Measurements from ENCODE around the gene SCN3A. TPM values are rescaled to one million over a fixed set of nuclear protein-coding genes. Genes with fewer than 3 reads are reported as not detected.

The SCN3A gene
- total and polyA plus RNA-seq, 2 donors (not counting 3 experiments of a cell fraction or from before 2014, with no cell fraction given): not detected

DNA sequence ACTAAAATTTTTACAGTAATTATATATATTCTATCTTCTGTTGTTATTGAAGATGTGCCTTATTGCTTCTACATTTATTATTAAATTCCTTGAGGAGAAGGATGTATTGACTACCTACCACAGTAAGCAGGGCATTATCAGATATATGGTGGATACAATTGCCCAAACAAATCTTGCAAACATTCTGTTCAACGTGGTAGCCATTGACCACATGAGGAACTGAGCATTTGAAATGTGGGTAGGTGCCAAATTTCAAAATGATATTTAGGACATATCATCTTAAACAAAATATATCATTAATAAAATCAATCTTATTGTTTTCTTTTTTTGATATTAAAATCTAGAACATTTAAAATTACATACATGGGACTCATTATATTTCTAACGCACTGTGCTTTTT is 11.1 kb downstream of the SCN3A start:
- FAIRE-seq (no peak), DNase-seq (ENCODE audit: low read depth, low spot score) (no peak)
- H3K36me3 ChIP-seq (ENCODE audit: control insufficient read depth in 2 of 2, extremely low read depth in 1 of 2, insufficient read depth in 2 of 2, low read length in 2 of 2): no peaks in the 10 kb centered on the region
- dilution Hi-C loops (cut with MboI; ENCODE audit: extremely low pct_ligation_motif_present, low sequenced_read_pairs) (no loop called here), intact Hi-C loops (cut with micrococcal nuclease) (no loop called here)
- peaks cover 3 to 4% of the 10 kb centered on the region in 2 experiments for H3K27me3 ChIP-seq (ENCODE audit: control insufficient read depth in 2 of 2, insufficient read depth in 2 of 2, low read length in 2 of 2)
- no peak overlapping the region for H3K9ac ChIP-seq (replicated peaks; ENCODE audit: extremely low read depth, insufficient read depth, low read length)
- no peak overlapping the region for H3K4me2 ChIP-seq (ENCODE audit: insufficient read depth, low read length)
- H3K27ac ChIP-seq (ENCODE audit: insufficient read depth, low read depth, low read length): no peak overlapping the region
- no peaks in the 10 kb centered on the region for H3K4me1 ChIP-seq (ENCODE audit: control insufficient read depth, extremely low read depth, insufficient read depth, low read length)
- ChIA-PET CTCF (no interaction called here), POLR2A (no interaction called here)
- H3K9me3 ChIP-seq (replicated peaks; ENCODE audit: control insufficient read depth, insufficient read depth, low read length): no peaks in the 10 kb centered on the region
- no peak overlapping the region for H3K4me3 ChIP-seq (replicated peaks in 1 of 3; ENCODE audit: insufficient read depth in 1 of 3, low read depth in 1 of 3, low read length in 3 of 3)
- no TSS peak for BruUV-seq (replicated peaks)
- H4K20me1 ChIP-seq (replicated peaks; ENCODE audit: control insufficient read depth, extremely low read depth, insufficient read depth, low read length): no peaks in the 10 kb centered on the region
- no peak overlapping the region for H2AFZ ChIP-seq (ENCODE audit: low read depth, low read length)
- no peak for TF ChIP-seq POLR2AphosphoS5 (IDR thresholded peaks at IDR 0.05; ENCODE audit: insufficient read depth, low read depth, low read length)
- TF ChIP-seq POLR2A (IDR thresholded peaks at IDR 0.05; ENCODE audit: low read depth, low read length): no peak
- TF ChIP-seq, protein P1, sequence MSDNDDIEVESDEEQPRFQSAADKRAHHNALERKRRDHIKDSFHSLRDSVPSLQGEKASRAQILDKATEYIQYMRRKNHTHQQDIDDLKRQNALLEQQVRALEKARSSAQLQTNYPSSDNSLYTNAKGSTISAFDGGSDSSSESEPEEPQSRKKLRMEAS (IDR thresholded peaks at IDR 0.05; ENCODE audit: insufficient read depth, insufficient read length): no peak
- no peak for TF ChIP-seq FOS (IDR thresholded peaks at IDR 0.05; ENCODE audit: borderline replicate concordance, insufficient read depth, low read length)
- TF ChIP-seq, protein P2, sequence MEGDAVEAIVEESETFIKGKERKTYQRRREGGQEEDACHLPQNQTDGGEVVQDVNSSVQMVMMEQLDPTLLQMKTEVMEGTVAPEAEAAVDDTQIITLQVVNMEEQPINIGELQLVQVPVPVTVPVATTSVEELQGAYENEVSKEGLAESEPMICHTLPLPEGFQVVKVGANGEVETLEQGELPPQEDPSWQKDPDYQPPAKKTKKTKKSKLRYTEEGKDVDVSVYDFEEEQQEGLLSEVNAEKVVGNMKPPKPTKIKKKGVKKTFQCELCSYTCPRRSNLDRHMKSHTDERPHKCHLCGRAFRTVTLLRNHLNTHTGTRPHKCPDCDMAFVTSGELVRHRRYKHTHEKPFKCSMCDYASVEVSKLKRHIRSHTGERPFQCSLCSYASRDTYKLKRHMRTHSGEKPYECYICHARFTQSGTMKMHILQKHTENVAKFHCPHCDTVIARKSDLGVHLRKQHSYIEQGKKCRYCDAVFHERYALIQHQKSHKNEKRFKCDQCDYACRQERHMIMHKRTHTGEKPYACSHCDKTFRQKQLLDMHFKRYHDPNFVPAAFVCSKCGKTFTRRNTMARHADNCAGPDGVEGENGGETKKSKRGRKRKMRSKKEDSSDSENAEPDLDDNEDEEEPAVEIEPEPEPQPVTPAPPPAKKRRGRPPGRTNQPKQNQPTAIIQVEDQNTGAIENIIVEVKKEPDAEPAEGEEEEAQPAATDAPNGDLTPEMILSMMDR (IDR thresholded peaks at IDR 0.05; ENCODE audit: extremely low read depth in 1 of 2, insufficient read depth in 1 of 2, low read depth in 1 of 2, low read length in 2 of 2): no peak
- TF ChIP-seq EZH2 (IDR thresholded peaks at IDR 0.05; ENCODE audit: borderline replicate concordance, low read depth, low read length, severe bottlenecking): no peak
- no peak for TF ChIP-seq MYC (IDR thresholded peaks at IDR 0.05; ENCODE audit: low read depth, low read length)
- no peak for TF ChIP-seq JUN (IDR thresholded peaks at IDR 0.05; ENCODE audit: borderline replicate concordance, insufficient read depth, insufficient read length, low read depth)
- no peak for TF ChIP-seq GATA2 (IDR thresholded peaks at IDR 0.05; ENCODE audit: insufficient read depth, insufficient read length, low read depth, low read length)
- no peaks in the 10 kb centered on the region for H3K79me2 ChIP-seq (ENCODE audit: control insufficient read depth, insufficient read depth, low read length)
- H3K9me1 ChIP-seq (replicated peaks; ENCODE audit: control insufficient read depth, extremely low read depth, insufficient read depth, low read length): no peaks in the 10 kb centered on the region
